GM18907 (cell line): ENCODE data around the gene ZNF320.
"Not testable (repeated sequence)": the region's sequence is repeated elsewhere in the genome, so short reads cannot be mapped to it uniquely, and the experiment has no call there.

ENCODE experiments used
- ATAC-seq: cut with Tn5 transposase; IDR thresholded peaks from one replicate; pipeline ENCODE4 v1.9.1; 2021; ENCODE audit warnings: mild to moderate bottlenecking, moderate library complexity; ENCODE audit not compliant: unreplicated experiment

Gene ZNF320

GRCh38 chr19:52922841-52923777 is 25.7 kb upstream of the ZNF320 start, which contains the start of gene ZNF888:
ZNF888 (minus strand) TSS chr19:52923428; CDS start chr19:52917873, 5,555 bp downstream.
- ATAC-seq: peak; percentile 95

GRCh38 chr19:52917531-52917930 is 20.1 kb upstream of the ZNF320 start:
- ATAC-seq: no peak

GRCh38 chr19:52910648-52911047 is 13.2 kb upstream of the ZNF320 start:
- ATAC-seq: no peak

GRCh38 chr19:52904052-52904780 is 6.8 kb upstream of the ZNF320 start:
- ATAC-seq: not testable (repeated sequence)

GRCh38 chr19:52901842-52902241 is 4.4 kb upstream of the ZNF320 start:
- ATAC-seq: no peak

GRCh38 chr19:52898596-52898995 is 1.2 kb upstream of the ZNF320 start:
- not testable (repeated sequence) for ATAC-seq

- no peak for ATAC-seq
Observed at GRCh38 chr19:52898101-52898500, 666 bp upstream of the ZNF320 start.

GRCh38 chr19:52896431-52897137 is 851 bp downstream of the ZNF320 start:
- ATAC-seq: no peak

- ATAC-seq: no peak
Observed at GRCh38 chr19:52891336-52891735, 6.1 kb downstream of the ZNF320 start.

- no peak for ATAC-seq
Observed at GRCh38 chr19:52889931-52890330, 7.5 kb downstream of the ZNF320 start.

- ATAC-seq: no peak
Observed at GRCh38 chr19:52889076-52889475, 8.4 kb downstream of the ZNF320 start.

- no peak for ATAC-seq
Observed at GRCh38 chr19:52880895-52881389, 16.5 kb downstream of the ZNF320 start.

- ATAC-seq: not testable (repeated sequence)
Observed at GRCh38 chr19:52872996-52873395, 24.4 kb downstream of the ZNF320 start.

GRCh38 chr19:52871466-52871865 is 26.0 kb downstream of the ZNF320 start:
- ATAC-seq: no peak

- not testable (repeated sequence) for ATAC-seq
Observed at GRCh38 chr19:52868031-52868430, 29.4 kb downstream of the ZNF320 start.

GRCh38 chr19:52857378-52858191 is 39.9 kb downstream of the ZNF320 start, which contains the start of gene ZNF468:
ZNF468 (minus strand) TSS chr19:52857619; CDS start chr19:52854272, 3,347 bp downstream.
- peak; percentile 98 for ATAC-seq

- ATAC-seq: not testable (repeated sequence)
Observed at GRCh38 chr19:52856540-52857377, 40.7 kb downstream of the ZNF320 start.
